ENCODE measurements around the gene WDR91. TPM values are rescaled to one million over a fixed set of nuclear protein-coding genes. Genes with fewer than 3 reads are reported as not detected.

The WDR91 gene
- total RNA-seq, 2 donors from 2014 or later = 28.0 to 32.4 TPM

GRCh38 chr7:135253851-135254771, 42.8 kb upstream of the WDR91 start:
- Histone ChIP-seq H3K36me3 (replicated peaks in 1 of 2; ENCODE audit: insufficient read depth in 1 of 2, low read depth in 2 of 2) (no peaks in the 10 kb centered on the region), H3K4me1 (peaks cover 5% of the 10 kb centered on the region), H3K9me3 (no peaks in the 10 kb centered on the region), H3K4me3 (no peak overlapping the region), H3K27me3 (no peaks in the 10 kb centered on the region), H3K27ac (peak overlapping the region in 2 of 4 donors; percentile 55 to 59)
- peak in 3 of 4 donors; percentile 32 to 68 (median 49) for DNase-seq
- peak; percentile 67 for ATAC-seq
- TF ChIP-seq POLR2A (IDR thresholded peaks at IDR 0.05) = no peak
- no peak for TF ChIP-seq CTCF (IDR thresholded peaks at IDR 0.05)
- WGBS, 2 donors = 43 to 47% methylated on average over 9 of the region's 9 CpGs
- intact Hi-C loops (cut with DNase I) = no loop called here

- intact Hi-C loops (cut with DNase I) = no loop called here
- TF ChIP-seq CTCF (IDR thresholded peaks at IDR 0.05) = no peak
- TF ChIP-seq POLR2A (IDR thresholded peaks at IDR 0.05) = no peak
- no peaks in the 10 kb centered on the region for H3K9me3 ChIP-seq
- ATAC-seq (no peak), DNase-seq (no peak)
- H3K4me3 ChIP-seq = no peak overlapping the region
- WGBS, 2 donors = 89 to 95% methylated on average over 4 of the region's 4 CpGs
- no peak overlapping the region for H3K27ac ChIP-seq
- peaks cover 5% of the 10 kb centered on the region for H3K4me1 ChIP-seq
- H3K27me3 ChIP-seq = no peaks in the 10 kb centered on the region
- no peaks in the 10 kb centered on the region for H3K36me3 ChIP-seq (replicated peaks in 1 of 2; ENCODE audit: insufficient read depth in 1 of 2, low read depth in 2 of 2)
These were observed 40.4 kb upstream of the WDR91 start for GRCh38 chr7:135251496-135252391.

DNA sequence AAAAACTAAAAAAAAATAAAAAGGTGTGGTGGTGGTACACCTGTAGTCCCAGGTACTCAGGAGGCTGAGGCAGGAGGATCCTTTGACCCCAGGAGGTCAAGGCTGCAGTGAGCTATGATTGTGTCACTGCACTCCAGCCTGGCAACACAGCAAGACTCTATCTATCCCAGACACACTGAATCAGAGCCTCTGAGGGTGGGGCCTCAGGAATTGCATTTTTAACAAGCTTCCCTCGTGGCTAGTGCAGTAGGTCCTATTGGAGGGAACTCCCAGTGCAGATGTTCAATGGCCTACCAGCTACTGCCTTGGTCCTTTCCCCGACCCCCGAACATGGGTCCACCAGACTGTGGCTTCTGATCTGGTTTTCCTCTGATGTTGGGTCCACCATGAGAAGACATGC, 37.2 kb upstream of the WDR91 start:
- 87 to 88% methylated on average over 3 of the region's 3 CpGs for WGBS, 2 donors
- Histone ChIP-seq H3K4me1 (no peaks in the 10 kb centered on the region), H3K9me3 (no peaks in the 10 kb centered on the region), H3K27ac (no peak overlapping the region), H3K4me3 (no peak overlapping the region), H3K36me3 (replicated peaks in 1 of 2; ENCODE audit: insufficient read depth in 1 of 2, low read depth in 2 of 2) (no peaks in the 10 kb centered on the region), H3K27me3 (no peaks in the 10 kb centered on the region)
- DNase-seq (no peak), ATAC-seq (no peak)
- intact Hi-C loops (cut with DNase I) = no loop called here
- TF ChIP-seq CTCF (IDR thresholded peaks at IDR 0.05) (no peak), POLR2A (IDR thresholded peaks at IDR 0.05) (no peak)

DNA sequence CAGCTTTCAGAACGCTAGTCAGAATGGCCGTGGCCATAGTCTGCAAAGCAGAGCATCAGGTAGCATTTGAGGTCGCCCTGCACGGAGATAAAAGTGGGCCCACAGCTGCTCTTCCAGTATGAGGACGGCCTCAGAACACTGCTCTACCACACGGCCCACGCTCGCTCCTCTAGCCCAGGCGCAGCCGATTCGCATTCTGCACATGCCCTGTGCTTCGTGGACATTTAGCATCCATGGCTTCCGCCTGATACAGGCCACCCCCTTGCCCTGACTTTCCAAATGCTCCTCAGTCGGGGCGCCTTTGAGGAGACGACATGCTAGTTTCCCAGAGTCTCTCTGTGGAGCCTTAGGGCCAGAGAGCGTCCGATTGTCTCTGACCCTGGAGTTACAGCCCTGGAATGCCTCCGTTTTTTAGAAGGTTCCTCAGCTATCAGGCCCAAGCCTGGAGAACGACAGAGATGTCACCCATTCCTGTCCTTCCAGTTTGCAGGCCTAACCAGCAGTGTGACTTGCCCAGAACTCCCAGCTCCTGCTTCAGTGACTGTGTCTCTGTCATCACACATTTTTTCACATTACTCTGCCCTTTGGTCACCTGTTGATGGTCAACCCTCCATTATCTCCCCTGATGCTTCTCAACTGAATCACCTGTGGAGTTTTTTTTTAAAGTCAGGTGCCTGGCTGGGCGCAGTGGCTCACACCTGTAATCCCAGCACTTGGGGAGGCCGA, 36.6 kb upstream of the WDR91 start:
- no peaks in the 10 kb centered on the region for H3K9me3 ChIP-seq
- no peak for ATAC-seq
- no peak overlapping the region for H3K4me3 ChIP-seq
- H3K36me3 ChIP-seq (replicated peaks in 1 of 2; ENCODE audit: insufficient read depth in 1 of 2, low read depth in 2 of 2) = no peaks in the 10 kb centered on the region
- 88 to 91% methylated on average over 11 to 22 of the region's 22 CpGs for WGBS, 2 donors
- H3K4me1 ChIP-seq = no peaks in the 10 kb centered on the region
- no peak overlapping the region for H3K27ac ChIP-seq
- TF ChIP-seq POLR2A (IDR thresholded peaks at IDR 0.05) (no peak), CTCF (IDR thresholded peaks at IDR 0.05) (no peak)
- intact Hi-C loops (cut with DNase I) = no loop called here
- DNase-seq = no peak
- H3K27me3 ChIP-seq = no peaks in the 10 kb centered on the region
